Measurements from ENCODE around the gene SNN. TPM values are rescaled to one million over a fixed set of nuclear protein-coding genes. Genes with fewer than 3 reads are reported as not detected.

SNN gene
- total RNA-seq, 1 donor from 2014 or later: 23.1 TPM

DNA sequence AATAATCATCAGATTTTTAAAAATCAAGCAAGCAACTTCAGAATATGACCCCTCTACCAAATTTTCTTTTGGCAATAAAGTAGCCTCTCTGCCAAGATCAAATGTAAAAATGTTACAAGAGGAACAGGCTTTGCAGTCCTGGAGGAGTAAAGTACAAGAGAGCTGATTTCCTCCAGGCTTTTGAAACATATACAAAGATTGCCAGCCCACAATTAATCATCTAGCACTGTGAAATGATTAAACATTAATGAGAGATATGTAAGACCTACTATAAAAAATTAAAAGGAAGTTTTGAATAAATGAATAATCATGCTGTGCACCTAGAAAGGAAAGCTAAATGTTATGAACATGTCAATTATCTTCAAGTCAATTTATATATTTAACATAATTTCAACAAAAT is 48.1 kb downstream of the SNN start:
- Histone ChIP-seq H3K36me3 (peaks cover 0 to 30% of the 10 kb centered on the region in 2 donors), H3K4me1 (peaks cover 14% of the 10 kb centered on the region), H3K4me3 (no peak overlapping the region), H3K27ac (peak overlapping the region; percentile 25), H3K9me3 (no peaks in the 10 kb centered on the region), H3K27me3 (no peaks in the 10 kb centered on the region)
- no peak for TF ChIP-seq POLR2AphosphoS5 (IDR thresholded peaks at IDR 0.05; ENCODE audit: insufficient read depth in 1 of 2, low read depth in 1 of 2)
- intact Hi-C loops (cut with DNase I): loop anchor here (5.0 to 10.0 kb wide), 2 partner anchors 59 to 182 kb away; no protein-coding TSS in a partner anchor
- DNase-seq (ENCODE audit: extremely low spot score in 2 of 2): no peak

DNA sequence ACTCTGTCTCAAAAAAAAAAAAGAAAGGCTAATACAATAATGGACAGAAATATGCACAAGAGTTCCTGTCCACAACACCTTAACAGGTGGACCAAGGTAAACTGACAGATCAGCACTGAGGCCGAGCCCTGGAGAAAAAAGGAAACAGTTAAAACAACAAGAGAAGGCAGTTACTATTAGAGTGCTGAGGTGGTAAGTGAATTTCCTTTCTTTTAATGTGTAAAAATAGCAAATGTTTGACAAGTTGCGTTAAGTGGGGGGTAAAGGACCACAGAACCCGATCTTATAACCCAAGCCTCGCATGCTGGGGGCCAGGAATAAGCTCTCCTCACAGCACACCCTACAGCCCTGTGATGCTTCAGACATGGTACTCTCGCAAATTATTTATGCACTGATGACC is 49.6 kb downstream of the SNN start:
- H3K36me3 ChIP-seq: peaks cover 0 to 36% of the 10 kb centered on the region in 2 donors
- DNase-seq (ENCODE audit: extremely low spot score in 2 of 2): no peak
- peaks cover 14% of the 10 kb centered on the region for H3K4me1 ChIP-seq
- TF ChIP-seq POLR2A (IDR thresholded peaks at IDR 0.05) (no peak), POLR2AphosphoS5 (IDR thresholded peaks at IDR 0.05; ENCODE audit: insufficient read depth in 1 of 2, low read depth in 1 of 2) (no peak), CTCF (IDR thresholded peaks at IDR 0.05) (no peak)
- H3K27me3 ChIP-seq: no peaks in the 10 kb centered on the region
- H3K4me3 ChIP-seq: no peak overlapping the region
- no peak overlapping the region for H3K27ac ChIP-seq
- no peaks in the 10 kb centered on the region for H3K9me3 ChIP-seq
- intact Hi-C loops (cut with DNase I): loop anchor here (5.0 to 10.0 kb wide), 2 partner anchors 61 to 183 kb away; no protein-coding TSS in a partner anchor

GRCh38 chr16:11719171-11719570 is 50.9 kb downstream of the SNN start:
- Histone ChIP-seq H3K9me3 (no peaks in the 10 kb centered on the region), H3K27ac (no peak overlapping the region), H3K4me1 (peaks cover 14% of the 10 kb centered on the region), H3K4me3 (no peak overlapping the region), H3K27me3 (no peaks in the 10 kb centered on the region), H3K36me3 (peaks cover 0 to 44% of the 10 kb centered on the region in 2 donors)
- intact Hi-C loops (cut with DNase I): loop anchor here (5.0 to 10.0 kb wide), 2 partner anchors 62 to 184 kb away; no protein-coding TSS in a partner anchor
- TF ChIP-seq POLR2AphosphoS5 (IDR thresholded peaks at IDR 0.05; ENCODE audit: insufficient read depth in 1 of 2, low read depth in 1 of 2) (no peak), POLR2A (IDR thresholded peaks at IDR 0.05) (no peak), CTCF (IDR thresholded peaks at IDR 0.05) (no peak)
- no peak for DNase-seq (ENCODE audit: extremely low spot score in 2 of 2)

GRCh38 chr16:11719762-11720161 is 51.5 kb downstream of the SNN start:
- H3K4me3 ChIP-seq: no peak overlapping the region
- TF ChIP-seq POLR2AphosphoS5 (IDR thresholded peaks at IDR 0.05; ENCODE audit: insufficient read depth in 1 of 2, low read depth in 1 of 2): no peak
- no peak for TF ChIP-seq CTCF (IDR thresholded peaks at IDR 0.05)
- TF ChIP-seq POLR2A (IDR thresholded peaks at IDR 0.05): no peak

GRCh38 chr16:11721781-11722467 is 53.7 kb downstream of the SNN start:
- H3K4me3 ChIP-seq: no peak overlapping the region
- peaks cover 0 to 55% of the 10 kb centered on the region in 2 donors for H3K36me3 ChIP-seq
- intact Hi-C loops (cut with DNase I): no loop called here
- DNase-seq (ENCODE audit: extremely low spot score in 2 of 2): no peak
- no peaks in the 10 kb centered on the region for H3K27me3 ChIP-seq
- peaks cover 6% of the 10 kb centered on the region for H3K4me1 ChIP-seq
- no peak overlapping the region for H3K27ac ChIP-seq
- TF ChIP-seq POLR2A (IDR thresholded peaks at IDR 0.05) (no peak), POLR2AphosphoS5 (IDR thresholded peaks at IDR 0.05; ENCODE audit: insufficient read depth in 1 of 2, low read depth in 1 of 2) (no peak), CTCF (IDR thresholded peaks at IDR 0.05) (no peak)
- H3K9me3 ChIP-seq: no peaks in the 10 kb centered on the region

More at GRCh38 chr16:11719762-11720161, 51.5 kb downstream of the SNN start:
- H3K27ac ChIP-seq: no peak overlapping the region
- H3K9me3 ChIP-seq: no peaks in the 10 kb centered on the region
- no peaks in the 10 kb centered on the region for H3K27me3 ChIP-seq
- peaks cover 0 to 50% of the 10 kb centered on the region in 2 donors for H3K36me3 ChIP-seq
- peaks cover 14% of the 10 kb centered on the region for H3K4me1 ChIP-seq
- intact Hi-C loops (cut with DNase I): loop anchor here (5.0 to 10.0 kb wide), 2 partner anchors 62 to 185 kb away; no protein-coding TSS in a partner anchor
- no peak for DNase-seq (ENCODE audit: extremely low spot score in 2 of 2)

Data from vagina (tissue), 2 donors.